Neural cell (in vitro differentiated cells): Measurements from ENCODE around the gene PELO. TPM values are rescaled to one million over a fixed set of nuclear protein-coding genes. Genes with fewer than 3 reads are reported as not detected.
A peak's percentile ranks its signal among the peaks of the same experiment; 100 is the strongest.

Experiments used
- H2AFZ ChIP-seq: fragments of 200-600, 300-800 bp; sonication (generic), shearing (Covaris generic); 2 replicates; pipeline ENCODE4 v1.6.0; 2014; ENCODE audit warnings: low read depth, mild to moderate bottlenecking, antibody characterized with exemption, low read length, moderate library complexity
- H3F3A ChIP-seq: fragments of 200-600 bp; shearing (Covaris generic); 2 replicates; pipeline ENCODE4 v1.6.1; 2016; ENCODE audit warnings: mild to moderate bottlenecking, moderate library complexity, mixed read lengths, antibody characterized with exemption, low read length; ENCODE audit not compliant: insufficient read depth, poor library complexity, severe bottlenecking
- H3K27ac ChIP-seq: fragments of 200-600, 300-800 bp; sonication (generic), shearing (Covaris generic); 2 replicates; pipeline ENCODE4 v1.5.1; 2014; ENCODE audit warnings: mild to moderate bottlenecking, low read length, moderate library complexity
- H3K27me3 ChIP-seq: fragments of 300-800, 200-600 bp; sonication (generic), shearing (Covaris generic); 2 replicates; pipeline ENCODE4 v1.6.0; 2014; ENCODE audit warnings: mild to moderate bottlenecking, low read depth, low read length, moderate library complexity; ENCODE audit not compliant: insufficient read depth
- H3K36me3 ChIP-seq: fragments of 300-800, 200-600 bp; sonication (generic), shearing (Covaris generic); 2 replicates; pipeline ENCODE4 v1.5.1; 2014; ENCODE audit warnings: mild to moderate bottlenecking, antibody characterized with exemption, low read length, moderate library complexity; ENCODE audit not compliant: insufficient read depth
- H3K4me2 ChIP-seq: fragments of 300-800, 200-600 bp; sonication (generic), shearing (Covaris generic); 2 replicates; pipeline ENCODE4 v1.6.0; 2014; ENCODE audit warnings: mild to moderate bottlenecking, low read length
- H3K4me3 ChIP-seq: fragments of 300-800, 200-600 bp; sonication (generic), shearing (Covaris generic); 2 replicates; pipeline ENCODE4 v1.5.1; 2014; ENCODE audit warnings: mild to moderate bottlenecking, low read length, moderate library complexity
- H3K79me2 ChIP-seq: fragments of 200-600 bp; shearing (Covaris generic); replicated peaks from 2 replicates; pipeline ENCODE4 v1.6.0; 2014; ENCODE audit warnings: mild to moderate bottlenecking, low read length, moderate library complexity; ENCODE audit not compliant: insufficient read depth
- H3K9ac ChIP-seq: fragments of 300-800, 200-600 bp; sonication (generic), shearing (Covaris generic); 2 replicates; pipeline ENCODE4 v1.6.1; 2016; ENCODE audit warnings: mild to moderate bottlenecking, low read length, mixed read lengths
- H3K9me2 ChIP-seq: fragments of 200-600 bp; shearing (Covaris generic); 2 replicates; pipeline ENCODE4 v1.6.1; 2016; ENCODE audit warnings: mild to moderate bottlenecking, low read length, mixed read lengths; ENCODE audit not compliant: insufficient read depth
- H3K9me3 ChIP-seq: fragments of 200-600, 300-800 bp; sonication (generic), shearing (Covaris generic); 2 replicates; pipeline ENCODE4 v1.6.1; 2016; ENCODE audit warnings: mild to moderate bottlenecking, mixed run types, low read length, moderate library complexity, mixed read lengths
- H4K20me1 ChIP-seq: fragments of 200-600 bp; shearing (Covaris generic); 2 replicates; pipeline ENCODE4 v1.6.1; 2016; ENCODE audit warnings: mild to moderate bottlenecking, mixed run types; ENCODE audit not compliant: insufficient read depth
- CTCF ChIP-seq: fragments of 450-650 bp; IDR thresholded peaks from 2 replicates; pipeline ENCODE4 v1.5.1; 2014; ENCODE audit warnings: antibody characterized with exemption, mild to moderate bottlenecking, moderate library complexity; ENCODE audit not compliant: poor library complexity, severe bottlenecking
- EP300 ChIP-seq: fragments of 450-650 bp; conservative IDR thresholded peaks from 2 replicates; pipeline ENCODE4 v1.6.1; 2014; ENCODE audit warnings: antibody characterized with exemption, mild to moderate bottlenecking, moderate library complexity; ENCODE audit not compliant: poor library complexity, severe bottlenecking
- EZH2 ChIP-seq: fragments of 200-600, 300-800 bp; shearing (Covaris generic), sonication (generic); IDR thresholded peaks from 2 replicates; pipeline ENCODE4 v1.6.1; 2014; ENCODE audit warnings: antibody characterized with exemption, low read length, borderline replicate concordance, mild to moderate bottlenecking; ENCODE audit not compliant: insufficient read depth, poor library complexity, severe bottlenecking
- MXI1 ChIP-seq: fragments of 450-650 bp; conservative IDR thresholded peaks from 2 replicates; pipeline ENCODE4 v1.6.1; 2014; ENCODE audit warnings: antibody characterized with exemption, mild to moderate bottlenecking; ENCODE audit not compliant: poor library complexity, severe bottlenecking
- POLR2AphosphoS5 ChIP-seq: IDR thresholded peaks from 2 replicates; pipeline ENCODE4 v1.6.1; 2012
- RAD21 ChIP-seq: fragments of 450-650 bp; conservative IDR thresholded peaks from 2 replicates; pipeline ENCODE4 v1.6.1; 2014; ENCODE audit warnings: antibody characterized with exemption, mild to moderate bottlenecking, moderate library complexity
- REST ChIP-seq: IDR thresholded peaks from 2 replicates; pipeline ENCODE4 v1.6.1; 2012; ENCODE audit warnings: borderline replicate concordance
- SMC3 ChIP-seq: fragments of 450-650 bp; conservative IDR thresholded peaks from 2 replicates; pipeline ENCODE4 v1.6.1; 2014; ENCODE audit warnings: antibody characterized with exemption, mild to moderate bottlenecking, moderate library complexity; ENCODE audit not compliant: poor library complexity
- TAF1 ChIP-seq: IDR thresholded peaks from 2 replicates; pipeline ENCODE4 v1.6.1; 2012; ENCODE audit warnings: low read depth
- polyA plus RNA-seq: library from polyadenylated mRNA; depleted of rRNA; stranded (reverse); fragments of >200 nt; gene quantifications from 2 replicates; pipeline ENCODE4 v1.2.3, GENCODE V29; 2014

PELO gene
- polyA plus RNA-seq, 1 donor from 2014 or later: 10.5 TPM

GRCh38 chr5:52798938-52799337 is 11.2 kb downstream of the PELO start:
- Histone ChIP-seq H3K9ac (no peak overlapping the region), H3F3A (no peaks in the 10 kb centered on the region), H2AFZ (no peak overlapping the region), H3K27me3 (no peaks in the 10 kb centered on the region), H3K9me3 (no peaks in the 10 kb centered on the region), H3K4me3 (peak overlapping the region; percentile 88), H3K4me2 (peak overlapping the region; percentile 86), H3K79me2 (peaks cover 29% of the 10 kb centered on the region), H3K27ac (no peak overlapping the region), H4K20me1 (no peaks in the 10 kb centered on the region), H3K9me2 (no peaks in the 10 kb centered on the region), H3K36me3 (peaks cover 4% of the 10 kb centered on the region)
- TF ChIP-seq TAF1 (no peak), EP300 (no peak), CTCF (no peak), SMC3 (no peak)

- H3K9me3 ChIP-seq: no peaks in the 10 kb centered on the region
- H4K20me1 ChIP-seq: no peaks in the 10 kb centered on the region
- TF ChIP-seq TAF1: no peak
- no peak for TF ChIP-seq RAD21
- TF ChIP-seq EZH2: no peak
- no peak for TF ChIP-seq POLR2AphosphoS5
- TF ChIP-seq EP300: no peak
- TF ChIP-seq CTCF: no peak
- no peak for TF ChIP-seq SMC3
- TF ChIP-seq REST: no peak
- TF ChIP-seq MXI1: no peak
- H2AFZ ChIP-seq: peak overlapping the region; percentile 57
- no peaks in the 10 kb centered on the region for H3F3A ChIP-seq
- H3K79me2 ChIP-seq: peaks cover 29% of the 10 kb centered on the region
- peaks cover 4% of the 10 kb centered on the region for H3K36me3 ChIP-seq
- peak overlapping the region; percentile 79 for H3K9ac ChIP-seq
- H3K4me3 ChIP-seq: peak overlapping the region; percentile 88
- no peaks in the 10 kb centered on the region for H3K27me3 ChIP-seq
- peak overlapping the region; percentile 86 for H3K4me2 ChIP-seq
- H3K9me2 ChIP-seq: no peaks in the 10 kb centered on the region
- no peak overlapping the region for H3K27ac ChIP-seq
Measured at GRCh38 chr5:52799358-52799982, 11.8 kb downstream of the PELO start.
